SKM-1 treated with dmso at 0.1 percent for 144 hours (cell line): Measurements from ENCODE around the gene KCNN4.

Source experiments
- DNase-seq: peaks from one replicate; lab custom pipeline; 2025; ENCODE audit not compliant: unreplicated experiment; lab: John Stamatoyannopoulos, UW

Gene KCNN4

GRCh38 chr19:43799502-43800142 is 18.8 kb upstream of the KCNN4 start:
- DNase-seq, result no peak

GRCh38 chr19:43798546-43799409 is 18.0 kb upstream of the KCNN4 start:
- DNase-seq, result no peak

GRCh38 chr19:43798026-43798545 is 17.3 kb upstream of the KCNN4 start:
- DNase-seq, result no peak

- no peak for DNase-seq
Observed at GRCh38 chr19:43797556-43797955, 16.8 kb upstream of the KCNN4 start.

- no peak for DNase-seq
Observed at GRCh38 chr19:43797118-43797517, 16.3 kb upstream of the KCNN4 start.

GRCh38 chr19:43790587-43790986 is 9.8 kb upstream of the KCNN4 start:
- no peak for DNase-seq

GRCh38 chr19:43789029-43789428 is 8.3 kb upstream of the KCNN4 start:
- no peak for DNase-seq

- DNase-seq, result no peak
Observed at GRCh38 chr19:43786665-43787064, 5.9 kb upstream of the KCNN4 start.

- DNase-seq, result peak; percentile 60
Observed at GRCh38 chr19:43784981-43785808, 4.4 kb upstream of the KCNN4 start.

- no peak for DNase-seq
Observed at GRCh38 chr19:43784241-43784980, 3.6 kb upstream of the KCNN4 start.

GRCh38 chr19:43783636-43784035 is 2.9 kb upstream of the KCNN4 start:
- no peak for DNase-seq

GRCh38 chr19:43782689-43783231 is 2.0 kb upstream of the KCNN4 start:
- DNase-seq, result no peak

- DNase-seq, result no peak
Observed at GRCh38 chr19:43782311-43782660, 1.5 kb upstream of the KCNN4 start.

GRCh38 chr19:43781630-43782310 is 997 bp upstream of the KCNN4 start:
- no peak for DNase-seq

- no peak for DNase-seq
Observed at GRCh38 chr19:43779820-43780219, 953 bp downstream of the KCNN4 start.

GRCh38 chr19:43779147-43779819 is 1.5 kb downstream of the KCNN4 start:
- DNase-seq, result no peak

- no peak for DNase-seq
Observed at GRCh38 chr19:43778651-43779050, 2.1 kb downstream of the KCNN4 start.

GRCh38 chr19:43777163-43777695 is 3.5 kb downstream of the KCNN4 start:
- DNase-seq, result peak; percentile 68

- no peak for DNase-seq
Observed at GRCh38 chr19:43776286-43776685, 4.5 kb downstream of the KCNN4 start.
